B cell (primary cell): ENCODE measurements around the gene PTPRT.

Experiments
- CTCF ChIP-seq: fragments of 200-600 bp; IDR thresholded peaks from one replicate; pipeline ENCODE4 v1.8.0; 2022; ENCODE audit warnings: antibody characterized with exemption, mild to moderate bottlenecking
- EZH2 ChIP-seq: IDR thresholded peaks from 2 replicates; pipeline ENCODE4 v1.6.1; 2012; ENCODE audit warnings: borderline replicate concordance, low read depth, mild to moderate bottlenecking, moderate library complexity, low read length; ENCODE audit not compliant: insufficient read depth, poor library complexity, severe bottlenecking

GRCh38 chr20:42359617-42360016 lies 830.1 kb downstream of the PTPRT start:
- TF ChIP-seq CTCF (no peak), EZH2 (no peak)
